ENCODE measurements around the gene COLGALT1.
"Not testable (repeated sequence)": the region's sequence is repeated elsewhere in the genome, so short reads cannot be mapped to it uniquely, and the experiment has no call there.

Gene COLGALT1

DNA sequence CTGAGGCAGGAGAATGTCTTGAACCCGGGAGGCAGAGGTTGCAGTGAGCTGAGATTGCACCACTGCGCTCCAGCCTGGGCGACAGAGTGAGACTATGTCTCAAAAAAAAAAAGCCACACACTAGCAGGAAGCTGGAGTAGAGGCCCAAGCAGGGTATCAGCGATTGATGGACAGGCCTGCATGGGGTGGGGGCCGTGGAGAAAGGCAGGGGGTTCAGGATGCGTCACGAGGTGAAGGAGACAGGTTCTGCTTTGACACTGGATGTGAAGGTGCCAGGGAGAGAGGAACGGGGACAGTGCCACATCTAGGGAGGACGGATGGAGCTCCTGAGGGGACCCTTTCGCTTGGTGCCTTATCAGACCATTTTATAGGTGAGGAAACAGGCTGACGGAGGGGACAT lies 7.1 kb downstream of the COLGALT1 start:
- DNase-seq: no peak

GRCh38 chr19:17564781-17565180 lies 9.3 kb downstream of the COLGALT1 start:
- no peak for DNase-seq

GRCh38 chr19:17565611-17566010 lies 10.2 kb downstream of the COLGALT1 start:
- DNase-seq: no peak

DNA sequence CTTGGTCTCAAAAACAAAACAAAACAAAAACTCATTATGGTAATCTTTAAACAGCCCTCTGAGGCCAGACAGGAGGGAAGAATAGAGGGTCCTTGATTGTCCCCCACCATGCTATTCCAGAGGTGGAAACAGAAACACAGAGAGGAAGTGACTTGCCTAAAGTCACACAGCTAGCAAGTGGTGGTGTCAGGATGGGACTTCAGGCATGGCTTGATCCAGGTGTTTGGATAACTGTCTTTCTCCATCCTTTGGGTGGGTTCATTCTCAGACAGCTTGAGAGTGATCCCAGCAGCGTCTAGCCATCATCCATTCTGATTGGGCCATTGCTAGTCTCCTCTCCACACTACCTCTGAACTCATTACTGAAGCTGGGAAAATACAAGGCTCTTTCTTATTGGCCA lies 12.5 kb downstream of the COLGALT1 start:
- DNase-seq: no peak

DNA sequence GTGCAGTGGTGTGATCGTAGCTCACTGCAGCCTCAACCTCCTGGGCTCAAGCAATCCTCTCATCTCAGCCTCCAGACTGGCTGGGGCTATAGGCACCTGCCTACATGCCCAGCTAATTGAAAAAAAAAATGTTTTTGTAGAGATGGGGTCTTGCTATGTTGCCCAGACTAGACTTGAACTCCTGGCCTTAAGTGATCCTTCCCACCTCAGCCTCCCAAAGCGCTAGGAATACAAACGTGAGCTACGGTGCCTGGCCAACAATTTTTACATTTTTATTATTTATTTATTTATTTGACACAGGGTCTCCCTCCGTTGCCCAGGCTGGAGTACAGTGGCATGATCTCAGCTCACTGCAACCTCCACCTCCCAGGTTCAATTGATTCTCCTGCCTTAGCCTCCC lies 14.8 kb downstream of the COLGALT1 start:
- DNase-seq: not testable (repeated sequence)

GRCh38 chr19:17570791-17571190 lies 15.3 kb downstream of the COLGALT1 start:
- DNase-seq: no peak

DNA sequence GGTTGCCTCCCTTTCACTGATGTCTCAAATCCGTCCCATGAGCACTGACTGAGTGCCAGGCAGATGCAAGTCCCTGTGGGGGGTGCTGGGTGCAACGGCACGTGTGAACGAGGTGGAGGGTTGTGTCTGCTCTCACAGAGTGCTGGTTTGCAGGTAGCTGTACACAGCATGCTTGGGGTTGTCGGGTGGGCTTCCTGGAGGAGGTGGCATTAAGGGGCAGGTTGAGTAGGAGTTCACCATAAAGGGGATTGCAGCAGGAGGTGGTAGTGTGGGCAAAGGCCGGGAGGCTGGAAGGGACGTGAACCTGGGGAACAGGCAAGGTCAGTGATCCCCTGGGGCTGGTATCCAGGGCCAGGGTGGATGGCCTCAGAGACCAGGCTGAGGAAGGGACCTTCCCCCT lies 17.2 kb downstream of the COLGALT1 start:
- no peak for DNase-seq

GRCh38 chr19:17575871-17576757 lies 20.7 kb downstream of the COLGALT1 start:
- no peak for DNase-seq

- DNase-seq: no peak
Measured at GRCh38 chr19:17576758-17577456, 21.5 kb downstream of the COLGALT1 start.

DNA sequence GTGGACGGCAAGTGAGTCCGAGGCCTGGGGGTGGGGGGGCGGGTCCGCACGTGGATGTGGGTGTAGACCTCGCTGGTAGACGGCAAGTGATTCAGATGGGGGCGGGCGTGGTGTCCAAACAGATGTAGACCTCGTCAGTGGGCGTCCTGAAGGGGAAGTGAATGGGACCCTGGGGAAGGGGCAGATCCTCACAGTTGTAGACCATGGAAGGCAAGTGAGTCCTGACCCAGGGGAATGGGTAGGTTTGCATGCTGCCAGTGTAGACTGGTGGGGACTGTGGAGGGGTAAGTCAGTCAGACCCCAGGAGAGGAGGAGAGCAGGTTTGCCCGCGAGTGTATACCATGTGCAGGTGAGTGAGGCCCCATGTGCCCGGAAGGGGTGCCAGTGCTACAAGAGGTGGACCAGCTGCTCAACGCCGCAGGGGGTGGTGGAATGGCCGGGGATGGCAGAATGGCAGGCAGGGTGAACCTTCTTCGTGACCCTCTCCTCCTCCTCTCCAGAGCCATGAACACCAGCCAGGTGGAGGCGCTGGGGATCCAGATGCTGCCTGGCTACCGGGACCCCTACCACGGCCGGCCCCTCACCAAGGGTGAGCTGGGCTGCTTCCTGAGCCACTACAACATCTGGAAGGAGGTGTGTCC lies 22.1 kb downstream of the COLGALT1 start:
- no peak for DNase-seq

DNA sequence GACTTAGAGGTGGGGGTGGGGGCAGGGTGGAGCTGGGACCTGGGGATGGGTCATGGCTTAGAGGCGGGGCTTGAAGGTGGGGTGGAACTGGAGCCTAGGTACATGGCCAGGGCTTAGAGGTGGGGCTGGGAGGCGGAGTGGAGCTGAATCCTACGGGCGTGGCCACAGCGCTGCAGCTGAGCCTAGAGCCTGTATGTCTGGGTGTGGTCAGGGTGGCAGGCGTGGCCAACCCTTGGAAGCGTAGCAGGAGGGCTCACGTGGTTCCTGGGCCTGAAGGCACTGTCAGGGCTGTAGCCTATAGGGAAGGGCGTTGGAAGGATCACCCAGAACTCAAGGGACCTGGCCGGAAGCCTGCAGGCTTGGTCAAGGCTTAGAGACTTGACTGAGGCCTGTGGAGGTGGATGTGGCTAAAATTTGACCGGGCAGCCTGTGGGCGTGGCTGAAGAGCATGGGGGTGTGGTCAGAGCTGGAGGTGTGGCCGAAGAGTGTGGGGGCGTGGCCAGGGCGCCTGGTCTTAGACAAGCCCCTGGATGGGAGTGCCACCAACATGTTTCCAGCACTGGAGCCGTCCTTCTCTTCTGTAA lies 24.3 kb downstream of the COLGALT1 start:
- no peak for DNase-seq

DNA sequence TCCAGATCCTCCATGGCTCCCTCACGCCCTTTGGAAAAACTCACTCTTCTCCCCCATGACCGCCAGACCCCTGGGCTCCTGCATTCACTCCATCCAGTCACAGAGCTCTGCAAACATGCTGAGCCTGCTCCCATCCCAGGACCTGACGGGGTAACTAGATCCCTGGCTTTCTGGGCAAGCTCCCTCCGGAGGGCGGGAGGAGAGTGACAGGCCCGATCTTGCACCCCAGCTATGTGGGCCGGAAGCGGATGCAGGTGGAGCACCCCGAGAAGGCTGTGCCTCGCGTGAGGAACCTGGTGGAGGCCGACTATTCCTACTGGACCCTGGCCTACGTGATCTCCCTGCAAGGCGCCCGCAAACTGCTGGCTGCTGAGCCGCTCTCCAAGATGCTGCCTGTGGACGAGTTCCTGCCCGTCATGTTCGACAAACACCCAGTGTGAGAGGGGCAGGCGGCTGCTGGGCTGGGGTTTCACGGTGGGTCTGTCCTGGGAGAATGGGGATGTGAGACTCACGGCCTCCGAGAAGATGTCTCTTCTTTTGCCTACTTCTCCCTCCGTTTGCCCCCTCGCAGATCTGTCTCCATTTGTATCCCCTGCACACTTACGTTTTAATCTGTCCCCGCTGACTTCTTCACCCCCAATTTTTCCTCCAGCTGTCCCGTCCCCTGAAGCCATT lies 25.2 kb downstream of the COLGALT1 start:
- no peak for DNase-seq

- DNase-seq: no peak
Measured at GRCh38 chr19:17581211-17581874, 25.9 kb downstream of the COLGALT1 start.

DNA sequence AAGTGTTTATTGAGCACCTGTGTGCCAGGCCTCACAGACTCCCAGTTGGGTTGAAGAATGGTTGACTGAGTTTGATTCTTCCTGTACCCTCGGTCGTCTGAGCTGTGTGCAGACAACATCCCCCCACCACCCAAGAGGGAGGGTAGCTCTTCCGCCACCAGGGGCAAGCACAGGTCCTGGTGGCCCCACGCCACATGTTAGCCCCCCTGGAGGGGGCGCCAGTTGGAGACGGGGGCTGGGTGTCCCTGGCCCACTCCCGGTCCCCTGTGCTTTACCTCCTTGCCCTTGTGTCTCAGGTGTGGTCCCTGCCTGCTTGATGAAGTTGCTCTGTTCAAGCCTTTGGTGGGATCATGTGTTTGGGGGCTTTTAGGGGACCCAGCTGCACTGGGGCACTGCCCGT lies 27.2 kb downstream of the COLGALT1 start:
- no peak for DNase-seq

- DNase-seq: no peak
Measured at GRCh38 chr19:17584132-17584531, 28.7 kb downstream of the COLGALT1 start.

- not testable (repeated sequence) for DNase-seq
Measured at GRCh38 chr19:17585395-17585794, 29.9 kb downstream of the COLGALT1 start.

DNA sequence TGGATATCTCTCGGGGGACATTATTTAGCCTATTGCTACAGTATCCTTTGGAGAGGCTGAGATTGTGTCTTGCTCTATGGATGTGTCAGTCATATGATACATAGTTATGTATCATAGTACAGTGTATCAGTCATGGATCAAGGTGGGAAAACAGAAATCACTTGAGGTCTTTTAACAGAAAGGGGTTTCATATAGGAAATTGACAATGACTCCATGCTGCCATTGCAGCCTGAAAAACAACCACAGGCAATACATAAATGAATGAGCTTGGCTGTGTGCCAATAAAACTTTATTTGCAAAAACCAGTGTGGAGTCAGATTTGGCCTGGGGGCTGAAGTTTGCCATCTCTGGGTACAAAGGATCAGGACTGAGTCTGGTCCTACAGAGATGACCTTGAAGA lies 35.4 kb downstream of the COLGALT1 start:
- DNase-seq: no peak

DNA sequence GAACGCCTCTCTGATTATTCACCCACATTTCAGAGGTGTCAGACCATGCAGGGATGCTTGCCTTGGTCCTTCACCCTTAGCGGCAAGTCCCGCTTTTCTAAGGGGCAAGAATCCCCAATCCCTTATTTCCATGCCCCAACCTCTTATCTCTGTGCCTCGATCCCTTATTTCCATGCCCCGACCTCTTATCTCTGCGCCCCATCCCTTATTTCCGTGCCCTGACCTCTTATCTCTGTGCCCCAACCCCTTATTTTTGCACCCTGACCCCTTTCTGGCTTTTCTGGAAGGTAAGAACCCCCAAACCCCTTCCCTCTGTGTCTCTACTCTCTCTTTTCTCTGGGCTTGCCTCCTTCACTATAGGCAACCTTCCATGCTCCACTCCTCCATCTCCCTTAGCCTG lies 38.8 kb downstream of the COLGALT1 start:
- DNase-seq: not testable (repeated sequence)

DNA sequence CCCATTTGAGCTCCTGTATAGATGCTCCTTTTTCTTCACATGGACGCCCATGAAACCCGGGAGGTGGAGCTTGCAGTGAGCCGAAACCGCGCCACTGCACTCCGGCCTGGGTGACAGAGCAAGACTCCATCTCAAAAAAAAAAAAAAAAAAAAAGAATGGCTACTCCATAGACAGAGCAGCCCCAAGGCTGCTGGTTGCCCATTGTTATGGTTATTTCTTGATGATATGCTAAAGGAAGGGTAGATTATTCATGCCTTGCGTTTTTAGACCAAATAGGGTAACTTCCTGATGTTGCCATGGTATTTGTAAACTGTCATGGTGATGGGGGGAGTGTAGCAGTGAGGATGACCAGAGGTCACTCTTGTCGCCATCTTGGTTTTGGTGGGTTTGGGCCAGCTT lies 42.6 kb downstream of the COLGALT1 start:
- not testable (repeated sequence) for DNase-seq

DNA sequence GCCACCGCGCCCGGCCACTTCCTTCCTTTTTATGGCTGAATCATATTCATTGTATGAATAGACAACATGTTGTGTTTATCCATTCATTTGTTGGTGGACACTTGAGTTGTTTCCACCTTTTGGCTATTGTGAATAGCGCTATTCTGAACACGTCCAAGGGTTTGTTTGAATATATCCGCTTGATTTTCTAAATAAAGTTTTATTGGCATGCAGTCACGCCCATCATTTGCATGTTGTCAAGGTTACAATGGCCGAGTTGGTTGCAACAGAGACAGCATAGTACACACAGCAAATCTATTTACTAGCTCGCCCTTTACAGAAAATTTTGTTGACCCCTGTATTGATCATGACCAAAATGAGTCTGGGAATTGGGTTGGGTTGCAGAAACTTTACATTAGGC lies 43.5 kb downstream of the COLGALT1 start:
- DNase-seq: no peak

GRCh38 chr19:17599780-17600179 lies 44.3 kb downstream of the COLGALT1 start:
- DNase-seq: no peak

DNA sequence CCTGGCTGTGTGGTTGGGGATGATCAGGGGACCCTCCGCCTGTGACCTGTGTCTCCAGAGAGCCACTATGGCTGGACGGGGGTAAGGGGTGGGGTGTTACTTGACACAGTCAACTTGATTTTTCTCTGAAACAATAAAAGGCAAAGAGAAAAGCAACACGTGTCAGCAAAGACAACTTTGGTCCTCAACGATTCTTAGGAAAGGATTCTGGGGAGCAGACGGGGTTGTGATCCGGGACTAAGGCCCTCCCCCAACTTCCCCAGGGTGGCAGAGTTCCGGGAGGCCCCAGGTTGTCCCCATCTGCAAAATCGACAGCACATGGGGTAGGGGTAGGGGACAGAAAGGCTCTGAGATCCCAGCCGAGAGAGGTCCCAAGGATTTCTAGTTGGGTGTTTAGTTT lies 46.2 kb downstream of the COLGALT1 start:
- no peak for DNase-seq

Data from GF-D8 (cell line).